Testis (tissue), 3 donors: ENCODE results near the gene PRKG1. TPM values are rescaled to one million over a fixed set of nuclear protein-coding genes. Genes with fewer than 3 reads are reported as not detected.

ENCODE experiments used
- DNase-seq: peaks from one replicate; pipeline ENCODE4 v3.0.0-alpha.2; 2019
- H3K27ac ChIP-seq, 2 donors: fragments of 200-600 bp; sonication (generic); one replicate each; pipeline ENCODE4 v1.5.1; 2019
- H3K27me3 ChIP-seq: fragments of 200-600 bp; sonication (generic); one replicate; pipeline ENCODE4 v1.5.1; 2019
- H3K36me3 ChIP-seq: fragments of 200-600 bp; sonication (generic); one replicate; pipeline ENCODE4 v1.5.1; 2017; ENCODE audit warnings: low read depth; ENCODE audit errors: missing control alignments
- H3K4me1 ChIP-seq: fragments of 200-600 bp; sonication (generic); one replicate; pipeline ENCODE4 v1.5.1; 2019
- H3K4me3 ChIP-seq, 2 donors: fragments of 200-600 bp; sonication (generic); one replicate each; pipeline ENCODE4 v1.5.1; 2017 to 2019
- H3K9me3 ChIP-seq: fragments of 200-600 bp; sonication (generic); one replicate; pipeline ENCODE4 v1.5.1; 2017
- CTCF ChIP-seq, 3 experiments: fragments of 450-650 bp in 2 of 3; fragments of 200-600 bp in 1 of 3; sonication (generic) in 1 of 3; IDR thresholded peaks; one replicate each; pipeline ENCODE4 v1.5.1; 2016 to 2019; ENCODE audit warnings: antibody characterized with exemption in 3 of 3, mild to moderate bottlenecking in 2 of 3, moderate library complexity in 1 of 3
- POLR2A ChIP-seq: fragments of 450-650 bp; IDR thresholded peaks from one replicate; pipeline ENCODE4 v1.6.1; 2017; ENCODE audit warnings: antibody characterized with exemption, mild to moderate bottlenecking, moderate library complexity
- WGBS, 2 donors: methylation state at CpG; one replicate each; pipeline ENCODE4 v1.1.5; 2018; 5-methylcytosine and 5-hydroxymethylcytosine counted together
- intact Hi-C: fragments of 100-400 bp; cut with DNase I; formaldehyde crosslinking; loops from one replicate; pipeline ENCODE4 v1.15.1; 2023; ENCODE audit warnings: low total_unique reads
- polyA plus RNA-seq: library from polyadenylated mRNA; stranded (reverse); fragments of 350-450 nt; fragmentation: Illumina TruSeq; extraction: RNeasy Lipid Tissue Mini Kit (QIAGEN cat#74804); gene quantifications from one replicate; pipeline ENCODE4 v1.2.3, GENCODE V29; 2014; ENCODE audit warnings: low read depth, low replicate concordance; ENCODE audit not compliant: insufficient read depth
- total RNA-seq, 2 donors: library from RNA; depleted of rRNA; stranded (reverse); fragments of >200 nt; gene quantifications; one replicate each; pipeline ENCODE4 v1.2.3, GENCODE V29; 2016

PRKG1 gene
- total and polyA plus RNA-seq, 3 donors from 2014 or later, result 6.3 to 15.3 (median 12.5) TPM

GRCh38 chr10:52279546-52279945 lies 1205.3 kb downstream of the PRKG1 start:
- TF ChIP-seq POLR2A (no peak), CTCF (IDR thresholded peaks at IDR 0.05) (no peak)
- intact Hi-C loops, result no loop called here
- H3K4me1 ChIP-seq, result no peaks in the 10 kb centered on the region
- no peak for DNase-seq
- H3K4me3 ChIP-seq, result no peak overlapping the region
- H3K27ac ChIP-seq, result no peak overlapping the region
- 44 to 47% methylated on average over 3 of the region's 3 CpGs for WGBS, 2 donors
- H3K36me3 ChIP-seq, result no peaks in the 10 kb centered on the region
- no peaks in the 10 kb centered on the region for H3K27me3 ChIP-seq
- H3K9me3 ChIP-seq, result no peaks in the 10 kb centered on the region

GRCh38 chr10:52280051-52280450 lies 1205.8 kb downstream of the PRKG1 start:
- DNase-seq, result no peak
- no peak for TF ChIP-seq POLR2A
- no peak for TF ChIP-seq CTCF (IDR thresholded peaks at IDR 0.05)
- H3K4me1 ChIP-seq, result no peaks in the 10 kb centered on the region
- intact Hi-C loops, result no loop called here
- no peaks in the 10 kb centered on the region for H3K9me3 ChIP-seq
- H3K27me3 ChIP-seq, result no peaks in the 10 kb centered on the region
- H3K36me3 ChIP-seq, result no peaks in the 10 kb centered on the region
- H3K4me3 ChIP-seq, result no peak overlapping the region
- H3K27ac ChIP-seq, result no peak overlapping the region
- 71 to 76% methylated on average over 1 of the region's 1 CpG for WGBS, 2 donors

GRCh38 chr10:52283174-52283573 lies 1208.9 kb downstream of the PRKG1 start:
- no peak for DNase-seq
- TF ChIP-seq CTCF (IDR thresholded peaks at IDR 0.05), result no peak
- TF ChIP-seq POLR2A, result no peak
- no peaks in the 10 kb centered on the region for H3K36me3 ChIP-seq
- H3K4me3 ChIP-seq, result no peak overlapping the region
- no peak overlapping the region for H3K27ac ChIP-seq
- intact Hi-C loops, result no loop called here
- no peaks in the 10 kb centered on the region for H3K9me3 ChIP-seq
- no peaks in the 10 kb centered on the region for H3K4me1 ChIP-seq
- 83 to 92% methylated on average over 2 of the region's 2 CpGs for WGBS, 2 donors
- H3K27me3 ChIP-seq, result no peaks in the 10 kb centered on the region

- TF ChIP-seq POLR2A (no peak), CTCF (IDR thresholded peaks at IDR 0.05) (no peak)
- Histone ChIP-seq H3K27ac (no peak overlapping the region), H3K4me1 (no peaks in the 10 kb centered on the region), H3K9me3 (no peaks in the 10 kb centered on the region), H3K27me3 (no peaks in the 10 kb centered on the region), H3K4me3 (no peak overlapping the region), H3K36me3 (no peaks in the 10 kb centered on the region)
- intact Hi-C loops, result no loop called here
- no peak for DNase-seq
- 85 to 92% methylated on average over 2 of the region's 2 CpGs for WGBS, 2 donors
Measured at GRCh38 chr10:52284416-52285013, 1210.2 kb downstream of the PRKG1 start.

- 88 to 96% methylated on average over 1 of the region's 1 CpG for WGBS, 2 donors
Measured at GRCh38 chr10:52287866-52288265, 1213.6 kb downstream of the PRKG1 start.

More at GRCh38 chr10:52287866-52288265, 1213.6 kb downstream of the PRKG1 start:
- no peak overlapping the region for H3K27ac ChIP-seq
- H3K4me3 ChIP-seq, result no peak overlapping the region
- H3K36me3 ChIP-seq, result no peaks in the 10 kb centered on the region
- no peaks in the 10 kb centered on the region for H3K4me1 ChIP-seq
- no peak for DNase-seq
- intact Hi-C loops, result no loop called here
- H3K9me3 ChIP-seq, result no peaks in the 10 kb centered on the region
- no peak for TF ChIP-seq CTCF (IDR thresholded peaks at IDR 0.05)
- no peak for TF ChIP-seq POLR2A
- H3K27me3 ChIP-seq, result no peaks in the 10 kb centered on the region
